Breast epithelium (tissue), 3 donors: ENCODE measurements around the gene ALDH1A3.

Experiments
- CTCF ChIP-seq, 3 donors: fragments of 450-650 bp; IDR thresholded peaks; one replicate each; pipeline ENCODE4 v1.5.1; 2016 to 2017; ENCODE audit warnings: antibody characterized with exemption in 3 of 3, mild to moderate bottlenecking in 3 of 3, moderate library complexity in 3 of 3
- POLR2A ChIP-seq: fragments of 450-650 bp; IDR thresholded peaks from one replicate; pipeline ENCODE4 v1.6.1; 2016; ENCODE audit warnings: antibody characterized with exemption, mild to moderate bottlenecking, moderate library complexity

- TF ChIP-seq CTCF (IDR thresholded peaks at IDR 0.05) = no peak
- no peak for TF ChIP-seq POLR2A
Measured at GRCh38 chr15:100925480-100925879, 45.8 kb downstream of the ALDH1A3 start.
